SK-N-MC (cell line): Measurements from ENCODE around the gene TXNDC17.

Experiments used
- EZH2 ChIP-seq: fragments of 200-600 bp; sonication (generic); IDR thresholded peaks from one replicate; pipeline ENCODE4 v1.6.1; 2017; ENCODE audit warnings: antibody characterized with exemption
- FOXP2 ChIP-seq: optimal IDR thresholded peaks from 2 replicates; pipeline ENCODE3; 2011; ENCODE audit warnings: mild to moderate bottlenecking, moderate library complexity; ENCODE audit not compliant: insufficient read depth; ENCODE audit errors: extremely low read length, control extremely low read depth
- POLR2AphosphoS5 ChIP-seq: IDR thresholded peaks from 2 replicates; pipeline ENCODE4 v1.6.1; 2012; ENCODE audit warnings: mild to moderate bottlenecking, low read depth, low read length, borderline replicate concordance

DNA sequence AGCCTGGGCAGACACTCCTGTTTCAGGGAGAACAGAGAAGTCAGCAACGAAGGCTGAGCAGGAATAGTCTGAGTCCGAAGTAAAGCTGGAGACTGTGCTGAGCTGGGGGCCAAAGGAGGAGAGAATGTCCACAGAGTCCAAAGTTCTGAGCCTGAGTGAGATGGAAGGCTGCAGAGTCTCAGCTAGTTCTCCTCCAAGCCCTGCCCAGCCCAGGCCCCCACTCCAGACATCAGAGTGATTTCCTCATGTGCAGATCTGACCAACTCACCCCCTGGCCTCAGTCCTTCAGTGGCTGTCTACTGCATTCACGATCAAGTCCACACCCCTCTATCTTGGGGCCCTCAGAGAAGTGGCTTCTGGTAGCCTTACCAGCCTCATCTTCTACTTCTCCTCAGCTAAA, 50.7 kb downstream of the TXNDC17 start:
- TF ChIP-seq POLR2AphosphoS5 (no peak), EZH2 (no peak), FOXP2 (no peak)
